HCT116 (cell line): ENCODE data around the gene JUN.

Source experiments
- CEBPB ChIP-seq: IDR thresholded peaks from 2 replicates; pipeline ENCODE4 v1.6.1; 2012; ENCODE audit warnings: low read depth
- EZH2 ChIP-seq: fragments of 200-600 bp; sonication (generic); IDR thresholded peaks from 2 replicates; pipeline ENCODE4 v1.6.1; 2017; ENCODE audit warnings: antibody characterized with exemption, mixed run types
- JUND ChIP-seq: IDR thresholded peaks from 2 replicates; pipeline ENCODE4 v1.6.1; 2012
- POLR2A ChIP-seq: IDR thresholded peaks from 2 replicates; pipeline ENCODE4 v1.7.0; 2011; ENCODE audit warnings: borderline replicate concordance; ENCODE audit not compliant: insufficient read depth, insufficient read length; ENCODE audit errors: extremely low read depth
- POLR2AphosphoS5 ChIP-seq: IDR thresholded peaks from 2 replicates; pipeline ENCODE4 v1.6.1; 2011; ENCODE audit warnings: mild to moderate bottlenecking, low read depth, low read length, moderate library complexity
- RAD21 ChIP-seq: IDR thresholded peaks from 2 replicates; pipeline ENCODE4 v1.6.1; 2012; ENCODE audit warnings: low read depth, mild to moderate bottlenecking
- YY1 ChIP-seq: IDR thresholded peaks from 2 replicates; pipeline ENCODE4 v1.6.1; 2011; ENCODE audit warnings: low read length, low read depth, moderate library complexity, mild to moderate bottlenecking; ENCODE audit not compliant: insufficient replicate concordance; ENCODE audit errors: extremely low read depth
- ZNF274 ChIP-seq: fragments of 200-500 bp; sonication (Bioruptor generic); IDR thresholded peaks from 2 replicates; pipeline ENCODE4 v1.6.1; 2014; ENCODE audit warnings: mild to moderate bottlenecking, low read depth, low read length, inconsistent platforms
- TF ChIP-seq, protein P1 (sequence below), 3 experiments: fragments of 200-600 bp in 1 of 3; sonication (generic) in 1 of 3; IDR thresholded peaks in 2 of 3; conservative IDR thresholded peaks in 1 of 3; 2 replicates each; pipeline ENCODE4 v1.5.1; 2012 to 2017; ENCODE audit warnings: low read depth in 2 of 3, low read length in 2 of 3, antibody characterized with exemption in 1 of 3, borderline replicate concordance in 1 of 3, control low read depth in 1 of 3, mild to moderate bottlenecking in 1 of 3, mixed read lengths in 1 of 3, mixed run types in 1 of 3, moderate library complexity in 1 of 3; ENCODE audit not compliant: insufficient read depth in 1 of 3
- TF ChIP-seq, protein P2 (sequence below): IDR thresholded peaks from 2 replicates; pipeline ENCODE4 v1.6.1; 2012; ENCODE audit warnings: low read depth

DNA sequence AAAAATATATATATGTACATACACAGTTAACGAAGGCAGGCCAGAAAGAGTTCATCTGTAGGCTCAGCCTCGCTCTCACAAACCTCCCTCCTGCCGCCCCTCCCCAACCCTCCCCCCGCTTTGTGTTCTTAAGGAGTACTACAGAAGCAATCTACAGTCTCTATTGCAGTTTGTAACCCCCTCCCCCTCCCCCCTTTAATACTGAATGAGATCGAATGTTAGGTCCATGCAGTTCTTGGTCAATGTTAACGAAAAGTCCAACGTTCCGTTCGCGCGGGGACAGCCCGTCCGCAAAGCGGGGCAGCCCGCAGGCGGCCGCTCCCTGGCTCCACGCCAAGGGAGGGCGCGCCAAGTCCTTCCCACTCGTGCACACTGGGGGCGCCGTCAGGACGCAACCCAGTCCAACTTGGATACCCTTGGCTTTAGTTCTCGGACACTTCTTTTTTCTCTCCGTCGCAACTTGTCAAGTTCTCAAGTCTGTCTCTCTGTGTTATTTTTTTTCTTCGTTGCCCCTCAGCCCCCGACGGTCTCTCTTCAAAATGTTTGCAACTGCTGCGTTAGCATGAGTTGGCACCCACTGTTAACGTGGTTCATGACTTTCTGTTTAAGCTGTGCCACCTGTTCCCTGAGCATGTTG lies 2.2 kb downstream of the JUN start:
- TF ChIP-seq POLR2AphosphoS5 (0 out of 2 replicates have a peak, but pooled peaks have one; percentile 13), RAD21 (no peak), JUND (no peak), EZH2 (no peak), CEBPB (no peak), POLR2A (no peak), YY1 (no peak), ZNF274 (no peak)
- TF ChIP-seq, protein P1, sequence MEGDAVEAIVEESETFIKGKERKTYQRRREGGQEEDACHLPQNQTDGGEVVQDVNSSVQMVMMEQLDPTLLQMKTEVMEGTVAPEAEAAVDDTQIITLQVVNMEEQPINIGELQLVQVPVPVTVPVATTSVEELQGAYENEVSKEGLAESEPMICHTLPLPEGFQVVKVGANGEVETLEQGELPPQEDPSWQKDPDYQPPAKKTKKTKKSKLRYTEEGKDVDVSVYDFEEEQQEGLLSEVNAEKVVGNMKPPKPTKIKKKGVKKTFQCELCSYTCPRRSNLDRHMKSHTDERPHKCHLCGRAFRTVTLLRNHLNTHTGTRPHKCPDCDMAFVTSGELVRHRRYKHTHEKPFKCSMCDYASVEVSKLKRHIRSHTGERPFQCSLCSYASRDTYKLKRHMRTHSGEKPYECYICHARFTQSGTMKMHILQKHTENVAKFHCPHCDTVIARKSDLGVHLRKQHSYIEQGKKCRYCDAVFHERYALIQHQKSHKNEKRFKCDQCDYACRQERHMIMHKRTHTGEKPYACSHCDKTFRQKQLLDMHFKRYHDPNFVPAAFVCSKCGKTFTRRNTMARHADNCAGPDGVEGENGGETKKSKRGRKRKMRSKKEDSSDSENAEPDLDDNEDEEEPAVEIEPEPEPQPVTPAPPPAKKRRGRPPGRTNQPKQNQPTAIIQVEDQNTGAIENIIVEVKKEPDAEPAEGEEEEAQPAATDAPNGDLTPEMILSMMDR (IDR thresholded peaks at IDR 0.05 in 2 of 3, conservative IDR thresholded peaks at IDR 0.05 in 1 of 3; ENCODE audit: borderline replicate concordance in 1 of 3, insufficient read depth in 1 of 3, low read depth in 2 of 3, low read length in 2 of 3): peak in 2 of 3 experiments; percentile 19 to 24; a peak in 1 of 6 replicates
- TF ChIP-seq, protein P2, sequence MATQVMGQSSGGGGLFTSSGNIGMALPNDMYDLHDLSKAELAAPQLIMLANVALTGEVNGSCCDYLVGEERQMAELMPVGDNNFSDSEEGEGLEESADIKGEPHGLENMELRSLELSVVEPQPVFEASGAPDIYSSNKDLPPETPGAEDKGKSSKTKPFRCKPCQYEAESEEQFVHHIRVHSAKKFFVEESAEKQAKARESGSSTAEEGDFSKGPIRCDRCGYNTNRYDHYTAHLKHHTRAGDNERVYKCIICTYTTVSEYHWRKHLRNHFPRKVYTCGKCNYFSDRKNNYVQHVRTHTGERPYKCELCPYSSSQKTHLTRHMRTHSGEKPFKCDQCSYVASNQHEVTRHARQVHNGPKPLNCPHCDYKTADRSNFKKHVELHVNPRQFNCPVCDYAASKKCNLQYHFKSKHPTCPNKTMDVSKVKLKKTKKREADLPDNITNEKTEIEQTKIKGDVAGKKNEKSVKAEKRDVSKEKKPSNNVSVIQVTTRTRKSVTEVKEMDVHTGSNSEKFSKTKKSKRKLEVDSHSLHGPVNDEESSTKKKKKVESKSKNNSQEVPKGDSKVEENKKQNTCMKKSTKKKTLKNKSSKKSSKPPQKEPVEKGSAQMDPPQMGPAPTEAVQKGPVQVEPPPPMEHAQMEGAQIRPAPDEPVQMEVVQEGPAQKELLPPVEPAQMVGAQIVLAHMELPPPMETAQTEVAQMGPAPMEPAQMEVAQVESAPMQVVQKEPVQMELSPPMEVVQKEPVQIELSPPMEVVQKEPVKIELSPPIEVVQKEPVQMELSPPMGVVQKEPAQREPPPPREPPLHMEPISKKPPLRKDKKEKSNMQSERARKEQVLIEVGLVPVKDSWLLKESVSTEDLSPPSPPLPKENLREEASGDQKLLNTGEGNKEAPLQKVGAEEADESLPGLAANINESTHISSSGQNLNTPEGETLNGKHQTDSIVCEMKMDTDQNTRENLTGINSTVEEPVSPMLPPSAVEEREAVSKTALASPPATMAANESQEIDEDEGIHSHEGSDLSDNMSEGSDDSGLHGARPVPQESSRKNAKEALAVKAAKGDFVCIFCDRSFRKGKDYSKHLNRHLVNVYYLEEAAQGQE: no peak
